Astrocyte (in vitro differentiated cells and primary cell): ENCODE data around the gene LRRFIP1. TPM values are rescaled to one million over a fixed set of nuclear protein-coding genes. Genes with fewer than 3 reads are reported as not detected.

ENCODE experiments used
- DNase-seq: peaks from one replicate; pipeline ENCODE4 v3.0.0-alpha.2; 2010; ENCODE audit warnings: low read depth
- FAIRE-seq: peaks from 2 replicates; lab custom pipeline; 2011; peaks lifted over from hg19 to GRCh38; lab: Jason Lieb, UNC
- H2AFZ ChIP-seq: 2 replicates; pipeline ENCODE4 v1.6.0; 2012; ENCODE audit warnings: low read depth, low read length, inconsistent platforms
- H3K27ac ChIP-seq: 2 replicates; pipeline ENCODE4 v1.5.1; 2011; ENCODE audit warnings: low read depth, low read length, inconsistent platforms
- H3K27me3 ChIP-seq: 2 replicates; pipeline ENCODE4 v1.6.0; 2011; ENCODE audit warnings: low read length, inconsistent platforms; ENCODE audit not compliant: insufficient read depth
- H3K36me3 ChIP-seq: 2 replicates; pipeline ENCODE4 v1.5.1; 2011; ENCODE audit warnings: low read length, inconsistent platforms; ENCODE audit not compliant: insufficient read depth
- H3K4me1 ChIP-seq: 2 replicates; pipeline ENCODE4 v1.5.1; 2011; ENCODE audit warnings: low read length, inconsistent platforms; ENCODE audit not compliant: insufficient read depth
- H3K4me2 ChIP-seq: 2 replicates; pipeline ENCODE4 v1.6.0; 2012; ENCODE audit warnings: low read length, inconsistent platforms
- H3K4me3 ChIP-seq: 2 replicates; pipeline ENCODE4 v1.5.1; 2011; ENCODE audit warnings: low read depth, mild to moderate bottlenecking, low read length, inconsistent platforms; ENCODE audit not compliant: insufficient read depth
- H3K79me2 ChIP-seq: 2 replicates; pipeline ENCODE4 v1.6.0; 2012; ENCODE audit warnings: mild to moderate bottlenecking, low read length, inconsistent platforms; ENCODE audit not compliant: insufficient read depth
- H3K9ac ChIP-seq: 2 replicates; pipeline ENCODE4 v1.6.0; 2012; ENCODE audit warnings: mild to moderate bottlenecking, low read length, inconsistent platforms
- H3K9me3 ChIP-seq: 2 replicates; pipeline ENCODE4 v1.5.1; 2012; ENCODE audit warnings: low read depth, mild to moderate bottlenecking, low read length, inconsistent platforms; ENCODE audit not compliant: insufficient read depth
- H4K20me1 ChIP-seq: 2 replicates; pipeline ENCODE4 v1.6.0; 2012; ENCODE audit warnings: low read length, inconsistent platforms; ENCODE audit not compliant: insufficient read depth
- H3K27ac Mint-ChIP-seq: one replicate; pipeline ENCODE4 v1.8.0; 2021; ENCODE audit warnings: mild to moderate bottlenecking, mixed read lengths; ENCODE audit not compliant: unreplicated experiment
- H3K27me3 Mint-ChIP-seq: one replicate; pipeline ENCODE4 v1.8.0; 2021; ENCODE audit warnings: low read depth, mixed read lengths; ENCODE audit not compliant: unreplicated experiment
- H3K36me3 Mint-ChIP-seq: one replicate; pipeline ENCODE4 v1.8.0; 2021; ENCODE audit warnings: low read depth, mixed read lengths; ENCODE audit not compliant: unreplicated experiment
- H3K4me1 Mint-ChIP-seq: one replicate; pipeline ENCODE4 v1.8.0; 2021; ENCODE audit warnings: low read depth, mixed read lengths; ENCODE audit not compliant: unreplicated experiment
- H3K4me3 Mint-ChIP-seq: one replicate; pipeline ENCODE4 v1.8.0; 2021; ENCODE audit warnings: mild to moderate bottlenecking, moderate library complexity, mixed read lengths; ENCODE audit not compliant: unreplicated experiment
- H3K9me3 Mint-ChIP-seq: one replicate; pipeline ENCODE4 v1.8.0; 2021; ENCODE audit warnings: mild to moderate bottlenecking, mixed read lengths; ENCODE audit not compliant: unreplicated experiment
- EZH2 ChIP-seq: IDR thresholded peaks from 2 replicates; pipeline ENCODE4 v1.6.1; 2012; ENCODE audit warnings: mild to moderate bottlenecking, low read length, inconsistent platforms; ENCODE audit not compliant: insufficient read depth
- total RNA-seq: library from RNA; stranded (reverse); gene quantifications from 2 replicates; pipeline ENCODE4 v1.2.1, GENCODE V29; 2021
- TF ChIP-seq, protein P1 (sequence below): IDR thresholded peaks from 2 replicates; pipeline ENCODE4 v1.5.1; 2011; ENCODE audit warnings: low read depth, mild to moderate bottlenecking, inconsistent platforms, low read length, moderate library complexity; ENCODE audit not compliant: insufficient read depth

The LRRFIP1 gene
- total RNA-seq, 1 donor from 2014 or later: 83.3 TPM

DNA sequence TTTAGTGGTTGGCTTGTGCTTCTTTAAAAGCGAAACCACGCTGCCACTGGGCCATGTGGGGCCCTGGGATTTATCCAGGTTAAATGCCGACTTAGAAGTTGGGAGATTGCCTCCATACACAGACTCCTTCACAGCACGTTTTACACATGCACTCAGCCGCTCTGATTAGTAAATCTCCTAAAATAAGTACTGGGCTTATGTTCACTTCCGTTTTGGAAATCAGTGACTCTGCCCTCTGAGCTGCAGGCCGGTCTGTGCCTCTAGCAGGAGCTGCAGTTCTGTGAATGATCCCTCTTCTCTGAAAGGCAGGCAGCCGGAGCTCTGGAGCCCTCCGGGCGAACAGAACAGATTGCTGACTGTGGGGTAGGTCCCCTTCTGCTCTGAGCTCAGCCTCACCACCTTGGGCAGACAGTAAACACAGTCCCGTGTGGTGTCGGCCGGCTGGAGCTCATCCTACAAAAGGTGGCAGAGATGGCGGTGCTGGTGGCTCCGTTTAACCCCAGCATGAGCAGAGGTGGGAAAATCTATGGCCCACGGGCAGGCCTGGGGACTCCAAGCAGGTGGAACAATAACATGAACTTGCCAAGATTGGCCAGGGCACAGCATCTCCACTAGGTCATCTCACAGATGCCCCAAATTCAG is 27.1 kb upstream of the LRRFIP1 start:
- TF ChIP-seq, protein P1, sequence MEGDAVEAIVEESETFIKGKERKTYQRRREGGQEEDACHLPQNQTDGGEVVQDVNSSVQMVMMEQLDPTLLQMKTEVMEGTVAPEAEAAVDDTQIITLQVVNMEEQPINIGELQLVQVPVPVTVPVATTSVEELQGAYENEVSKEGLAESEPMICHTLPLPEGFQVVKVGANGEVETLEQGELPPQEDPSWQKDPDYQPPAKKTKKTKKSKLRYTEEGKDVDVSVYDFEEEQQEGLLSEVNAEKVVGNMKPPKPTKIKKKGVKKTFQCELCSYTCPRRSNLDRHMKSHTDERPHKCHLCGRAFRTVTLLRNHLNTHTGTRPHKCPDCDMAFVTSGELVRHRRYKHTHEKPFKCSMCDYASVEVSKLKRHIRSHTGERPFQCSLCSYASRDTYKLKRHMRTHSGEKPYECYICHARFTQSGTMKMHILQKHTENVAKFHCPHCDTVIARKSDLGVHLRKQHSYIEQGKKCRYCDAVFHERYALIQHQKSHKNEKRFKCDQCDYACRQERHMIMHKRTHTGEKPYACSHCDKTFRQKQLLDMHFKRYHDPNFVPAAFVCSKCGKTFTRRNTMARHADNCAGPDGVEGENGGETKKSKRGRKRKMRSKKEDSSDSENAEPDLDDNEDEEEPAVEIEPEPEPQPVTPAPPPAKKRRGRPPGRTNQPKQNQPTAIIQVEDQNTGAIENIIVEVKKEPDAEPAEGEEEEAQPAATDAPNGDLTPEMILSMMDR: no peak
- TF ChIP-seq EZH2: no peak

DNA sequence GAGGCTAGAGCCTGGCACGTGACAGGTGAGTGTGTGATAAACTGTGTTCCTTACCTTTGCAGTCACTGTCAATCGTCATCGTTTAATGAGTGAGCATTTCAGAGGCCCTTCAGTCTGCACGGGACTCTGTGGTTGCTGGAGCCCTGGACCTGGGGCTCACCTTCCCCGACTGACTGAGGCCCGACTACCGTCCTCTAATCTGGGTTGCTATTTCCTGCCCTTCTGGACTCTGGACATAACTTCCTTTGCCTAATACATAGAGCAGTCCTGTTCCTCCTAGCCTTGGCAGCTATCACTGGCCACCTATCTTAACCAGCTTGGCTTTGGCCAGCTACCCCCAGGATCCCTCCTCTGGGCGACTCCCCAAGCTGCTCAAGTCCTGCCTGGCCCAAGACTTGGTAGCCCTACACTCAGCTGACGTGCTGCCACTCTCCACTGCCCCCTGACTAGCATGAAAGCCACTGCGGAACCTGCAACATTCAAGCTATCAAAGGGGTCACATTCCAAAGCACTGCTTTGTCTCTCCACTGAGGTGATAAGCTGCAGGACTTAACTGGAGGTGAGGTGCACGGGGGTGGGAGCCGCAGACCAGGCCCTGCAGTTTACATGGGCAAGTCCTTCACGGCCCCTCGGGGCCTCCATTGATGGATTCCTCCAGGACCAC is 25.8 kb upstream of the LRRFIP1 start:
- no peak for DNase-seq
- no peak overlapping the region for H3K4me3 Mint-ChIP-seq
- peaks cover 22% of the 10 kb centered on the region for H3K27me3 Mint-ChIP-seq
- no peak overlapping the region for H2AFZ ChIP-seq
- H3K9me3 Mint-ChIP-seq: no peaks in the 10 kb centered on the region
- H3K36me3 Mint-ChIP-seq: peaks cover 3% of the 10 kb centered on the region
- H3K27ac Mint-ChIP-seq: no peak overlapping the region
- no peak overlapping the region for H3K27ac ChIP-seq
- H4K20me1 ChIP-seq: no peaks in the 10 kb centered on the region
- no peak overlapping the region for H3K4me3 ChIP-seq
- FAIRE-seq: no peak
- H3K9ac ChIP-seq: no peak overlapping the region
- H3K27me3 ChIP-seq: no peaks in the 10 kb centered on the region
- no peaks in the 10 kb centered on the region for H3K79me2 ChIP-seq
- no peak for TF ChIP-seq EZH2
- TF ChIP-seq, protein P1: no peak
- peaks cover 10% of the 10 kb centered on the region for H3K4me1 ChIP-seq
- H3K9me3 ChIP-seq: no peaks in the 10 kb centered on the region
- H3K36me3 ChIP-seq: no peaks in the 10 kb centered on the region
- peaks cover 6% of the 10 kb centered on the region for H3K4me1 Mint-ChIP-seq
- no peak overlapping the region for H3K4me2 ChIP-seq

More for the DNA sequence above, 27.1 kb upstream of the LRRFIP1 start:
- DNase-seq (no peak), FAIRE-seq (no peak)
- H3K4me3 ChIP-seq: no peak overlapping the region
- no peaks in the 10 kb centered on the region for H3K9me3 Mint-ChIP-seq
- peaks cover 3% of the 10 kb centered on the region for H3K36me3 Mint-ChIP-seq
- H3K27me3 Mint-ChIP-seq: peaks cover 22% of the 10 kb centered on the region
- peaks cover 10% of the 10 kb centered on the region for H3K4me1 ChIP-seq
- no peak overlapping the region for H3K27ac ChIP-seq
- peak overlapping the region; percentile 69 for H2AFZ ChIP-seq
- peaks cover 6% of the 10 kb centered on the region for H3K4me1 Mint-ChIP-seq
- H3K27me3 ChIP-seq: no peaks in the 10 kb centered on the region
- H3K27ac Mint-ChIP-seq: no peak overlapping the region
- H3K79me2 ChIP-seq: no peaks in the 10 kb centered on the region
- no peaks in the 10 kb centered on the region for H3K9me3 ChIP-seq
- H3K9ac ChIP-seq: peak overlapping the region; percentile 33
- no peaks in the 10 kb centered on the region for H4K20me1 ChIP-seq
- peak overlapping the region; percentile 38 for H3K4me2 ChIP-seq
- no peak overlapping the region for H3K4me3 Mint-ChIP-seq
- no peaks in the 10 kb centered on the region for H3K36me3 ChIP-seq

DNA sequence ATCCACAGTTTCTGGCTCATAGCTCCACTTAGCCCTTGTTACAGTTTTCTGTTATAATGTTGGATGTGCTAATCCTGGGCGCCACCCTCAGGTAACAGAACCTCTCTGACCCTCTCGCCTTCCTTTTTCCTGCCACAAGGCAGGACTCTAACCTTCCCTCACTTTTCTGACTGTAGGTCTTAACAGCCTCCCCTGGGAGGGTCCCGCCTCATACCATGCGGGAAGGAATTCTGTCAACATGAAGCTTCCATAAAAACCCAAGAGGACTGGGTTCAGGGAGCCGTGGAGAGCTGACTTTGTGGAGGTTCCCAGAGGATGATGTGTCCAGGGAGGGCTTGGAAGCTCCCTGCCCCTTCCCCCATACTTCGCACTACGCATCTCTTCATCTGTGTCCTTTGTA is 25.0 kb upstream of the LRRFIP1 start:
- Histone ChIP-seq H3K79me2 (no peaks in the 10 kb centered on the region), H3K9me3 (no peaks in the 10 kb centered on the region), H3K36me3 (no peaks in the 10 kb centered on the region), H3K4me3 (no peak overlapping the region), H3K27ac (no peak overlapping the region), H4K20me1 (no peaks in the 10 kb centered on the region), H3K9ac (no peak overlapping the region), H3K4me1 (peaks cover 10% of the 10 kb centered on the region), H3K4me2 (no peak overlapping the region), H3K27me3 (no peaks in the 10 kb centered on the region), H2AFZ (no peak overlapping the region)
- DNase-seq: no peak
- no peak for FAIRE-seq
- H3K9me3 Mint-ChIP-seq: no peaks in the 10 kb centered on the region
- no peak for TF ChIP-seq EZH2
- TF ChIP-seq, protein P1: no peak
- peaks cover 22% of the 10 kb centered on the region for H3K27me3 Mint-ChIP-seq
- H3K4me1 Mint-ChIP-seq: peaks cover 6% of the 10 kb centered on the region
- H3K4me3 Mint-ChIP-seq: no peak overlapping the region
- H3K36me3 Mint-ChIP-seq: peaks cover 3% of the 10 kb centered on the region
- H3K27ac Mint-ChIP-seq: no peak overlapping the region
